Astrocyte (in vitro differentiated cells and primary cell): ENCODE results near the gene TTC7B. TPM values are rescaled to one million over a fixed set of nuclear protein-coding genes. Genes with fewer than 3 reads are reported as not detected.
A peak's percentile ranks its signal among the peaks of the same experiment; 100 is the strongest.

ENCODE experiments used
- DNase-seq: peaks from one replicate; pipeline ENCODE4 v3.0.0-alpha.2; 2010; ENCODE audit warnings: low read depth
- FAIRE-seq: peaks from 2 replicates; lab custom pipeline; 2011; peaks lifted over from hg19 to GRCh38; lab: Jason Lieb, UNC
- H2AFZ ChIP-seq: 2 replicates; pipeline ENCODE4 v1.6.0; 2012; ENCODE audit warnings: low read depth, low read length, inconsistent platforms
- H3K27ac ChIP-seq: 2 replicates; pipeline ENCODE4 v1.5.1; 2011; ENCODE audit warnings: low read depth, low read length, inconsistent platforms
- H3K27me3 ChIP-seq: 2 replicates; pipeline ENCODE4 v1.6.0; 2011; ENCODE audit warnings: low read length, inconsistent platforms; ENCODE audit not compliant: insufficient read depth
- H3K36me3 ChIP-seq: 2 replicates; pipeline ENCODE4 v1.5.1; 2011; ENCODE audit warnings: low read length, inconsistent platforms; ENCODE audit not compliant: insufficient read depth
- H3K4me1 ChIP-seq: 2 replicates; pipeline ENCODE4 v1.5.1; 2011; ENCODE audit warnings: low read length, inconsistent platforms; ENCODE audit not compliant: insufficient read depth
- H3K4me2 ChIP-seq: 2 replicates; pipeline ENCODE4 v1.6.0; 2012; ENCODE audit warnings: low read length, inconsistent platforms
- H3K4me3 ChIP-seq: 2 replicates; pipeline ENCODE4 v1.5.1; 2011; ENCODE audit warnings: low read depth, mild to moderate bottlenecking, low read length, inconsistent platforms; ENCODE audit not compliant: insufficient read depth
- H3K79me2 ChIP-seq: 2 replicates; pipeline ENCODE4 v1.6.0; 2012; ENCODE audit warnings: mild to moderate bottlenecking, low read length, inconsistent platforms; ENCODE audit not compliant: insufficient read depth
- H3K9ac ChIP-seq: 2 replicates; pipeline ENCODE4 v1.6.0; 2012; ENCODE audit warnings: mild to moderate bottlenecking, low read length, inconsistent platforms
- H3K9me3 ChIP-seq: 2 replicates; pipeline ENCODE4 v1.5.1; 2012; ENCODE audit warnings: low read depth, mild to moderate bottlenecking, low read length, inconsistent platforms; ENCODE audit not compliant: insufficient read depth
- H4K20me1 ChIP-seq: 2 replicates; pipeline ENCODE4 v1.6.0; 2012; ENCODE audit warnings: low read length, inconsistent platforms; ENCODE audit not compliant: insufficient read depth
- H3K27ac Mint-ChIP-seq: one replicate; pipeline ENCODE4 v1.8.0; 2021; ENCODE audit warnings: mild to moderate bottlenecking, mixed read lengths; ENCODE audit not compliant: unreplicated experiment
- H3K27me3 Mint-ChIP-seq: one replicate; pipeline ENCODE4 v1.8.0; 2021; ENCODE audit warnings: low read depth, mixed read lengths; ENCODE audit not compliant: unreplicated experiment
- H3K36me3 Mint-ChIP-seq: one replicate; pipeline ENCODE4 v1.8.0; 2021; ENCODE audit warnings: low read depth, mixed read lengths; ENCODE audit not compliant: unreplicated experiment
- H3K4me1 Mint-ChIP-seq: one replicate; pipeline ENCODE4 v1.8.0; 2021; ENCODE audit warnings: low read depth, mixed read lengths; ENCODE audit not compliant: unreplicated experiment
- H3K4me3 Mint-ChIP-seq: one replicate; pipeline ENCODE4 v1.8.0; 2021; ENCODE audit warnings: mild to moderate bottlenecking, moderate library complexity, mixed read lengths; ENCODE audit not compliant: unreplicated experiment
- H3K9me3 Mint-ChIP-seq: one replicate; pipeline ENCODE4 v1.8.0; 2021; ENCODE audit warnings: mild to moderate bottlenecking, mixed read lengths; ENCODE audit not compliant: unreplicated experiment
- CTCF ChIP-seq: IDR thresholded peaks from 2 replicates; pipeline ENCODE4 v1.5.1; 2011; ENCODE audit warnings: low read depth, mild to moderate bottlenecking, inconsistent platforms, low read length, moderate library complexity; ENCODE audit not compliant: insufficient read depth
- EZH2 ChIP-seq: IDR thresholded peaks from 2 replicates; pipeline ENCODE4 v1.6.1; 2012; ENCODE audit warnings: mild to moderate bottlenecking, low read length, inconsistent platforms; ENCODE audit not compliant: insufficient read depth
- total RNA-seq: library from RNA; stranded (reverse); gene quantifications from 2 replicates; pipeline ENCODE4 v1.2.1, GENCODE V29; 2021

Gene TTC7B
- total RNA-seq, 1 donor from 2014 or later, result 42.1 TPM

GRCh38 chr14:90721619-90722305, 94.5 kb downstream of the TTC7B start:
- FAIRE-seq, result no peak

GRCh38 chr14:90720832-90721231, 95.4 kb downstream of the TTC7B start:
- Histone ChIP-seq H3K79me2 (no peaks in the 10 kb centered on the region), H3K27ac (no peak overlapping the region), H3K4me1 (peaks cover 9% of the 10 kb centered on the region), H2AFZ (no peak overlapping the region), H3K27me3 (no peaks in the 10 kb centered on the region), H3K36me3 (no peaks in the 10 kb centered on the region), H3K9me3 (no peaks in the 10 kb centered on the region), H3K4me3 (no peak overlapping the region), H4K20me1 (peaks cover 12% of the 10 kb centered on the region), H3K4me2 (no peak overlapping the region), H3K9ac (no peak overlapping the region)
- no peak overlapping the region for H3K4me3 Mint-ChIP-seq
- TF ChIP-seq CTCF (no peak), EZH2 (no peak)
- H3K27ac Mint-ChIP-seq, result no peak overlapping the region
- peaks cover 16% of the 10 kb centered on the region for H3K4me1 Mint-ChIP-seq
- peaks cover 11% of the 10 kb centered on the region for H3K36me3 Mint-ChIP-seq
- DNase-seq (no peak), FAIRE-seq (no peak)
- H3K9me3 Mint-ChIP-seq, result no peaks in the 10 kb centered on the region
- H3K27me3 Mint-ChIP-seq, result no peaks in the 10 kb centered on the region

More at GRCh38 chr14:90721619-90722305, 94.5 kb downstream of the TTC7B start:
- no peaks in the 10 kb centered on the region for H3K27me3 ChIP-seq
- no peak overlapping the region for H3K9ac ChIP-seq
- no peak overlapping the region for H3K4me2 ChIP-seq
- Mint-ChIP-seq H3K36me3 (peaks cover 18% of the 10 kb centered on the region), H3K27me3 (no peaks in the 10 kb centered on the region), H3K4me1 (peaks cover 13% of the 10 kb centered on the region), H3K9me3 (peaks cover 2% of the 10 kb centered on the region), H3K27ac (no peak overlapping the region), H3K4me3 (no peak overlapping the region)
- H3K79me2 ChIP-seq, result no peaks in the 10 kb centered on the region
- peaks cover 9% of the 10 kb centered on the region for H3K4me1 ChIP-seq
- H3K9me3 ChIP-seq, result no peaks in the 10 kb centered on the region
- peaks cover 12% of the 10 kb centered on the region for H4K20me1 ChIP-seq
- H3K27ac ChIP-seq, result no peak overlapping the region
- H3K36me3 ChIP-seq, result no peaks in the 10 kb centered on the region
- peak; percentile 69 for DNase-seq
- H3K4me3 ChIP-seq, result no peak overlapping the region
- TF ChIP-seq CTCF, result no peak
- no peak for TF ChIP-seq EZH2
- no peak overlapping the region for H2AFZ ChIP-seq

- no peak overlapping the region for H3K27ac ChIP-seq
- no peaks in the 10 kb centered on the region for H3K27me3 ChIP-seq
- H3K4me3 ChIP-seq, result no peak overlapping the region
- no peaks in the 10 kb centered on the region for H3K9me3 ChIP-seq
- DNase-seq (no peak), FAIRE-seq (no peak)
- H3K4me2 ChIP-seq, result no peak overlapping the region
- no peak overlapping the region for H3K9ac ChIP-seq
- Mint-ChIP-seq H3K27ac (no peak overlapping the region), H3K4me1 (peaks cover 21% of the 10 kb centered on the region), H3K9me3 (no peaks in the 10 kb centered on the region), H3K4me3 (no peak overlapping the region), H3K36me3 (peaks cover 11% of the 10 kb centered on the region), H3K27me3 (no peaks in the 10 kb centered on the region)
- peaks cover 12% of the 10 kb centered on the region for H4K20me1 ChIP-seq
- no peak for TF ChIP-seq EZH2
- no peak for TF ChIP-seq CTCF
- no peaks in the 10 kb centered on the region for H3K36me3 ChIP-seq
- H2AFZ ChIP-seq, result no peak overlapping the region
- H3K79me2 ChIP-seq, result no peaks in the 10 kb centered on the region
- peaks cover 9% of the 10 kb centered on the region for H3K4me1 ChIP-seq
Observed at GRCh38 chr14:90720336-90720735, 95.9 kb downstream of the TTC7B start.
